Right lung (tissue), 5 donors: Measurements from ENCODE around the gene ELP4. TPM values are rescaled to one million over a fixed set of nuclear protein-coding genes. Genes with fewer than 3 reads are reported as not detected.

ENCODE experiments used
- DNase-seq, 2 donors: peaks; one replicate each; pipeline ENCODE4 v3.0.0-alpha.2; 2013
- polyA plus RNA-seq, 5 donors: library from polyadenylated mRNA; unstranded; fragments of 120-200 nt; gene quantifications; one replicate each; pipeline versions ENCODE4 v1.2.1 to v1.2.3, GENCODE V29; 2013; ENCODE audit warnings: inconsistent platforms in 1 of 5, low replicate concordance in 1 of 5; ENCODE audit not compliant: insufficient read length in 5 of 5, insufficient read depth in 1 of 5

ELP4 gene
- polyA plus RNA-seq, 5 donors, result 18.5 to 28.1 (median 25.5) TPM

DNA sequence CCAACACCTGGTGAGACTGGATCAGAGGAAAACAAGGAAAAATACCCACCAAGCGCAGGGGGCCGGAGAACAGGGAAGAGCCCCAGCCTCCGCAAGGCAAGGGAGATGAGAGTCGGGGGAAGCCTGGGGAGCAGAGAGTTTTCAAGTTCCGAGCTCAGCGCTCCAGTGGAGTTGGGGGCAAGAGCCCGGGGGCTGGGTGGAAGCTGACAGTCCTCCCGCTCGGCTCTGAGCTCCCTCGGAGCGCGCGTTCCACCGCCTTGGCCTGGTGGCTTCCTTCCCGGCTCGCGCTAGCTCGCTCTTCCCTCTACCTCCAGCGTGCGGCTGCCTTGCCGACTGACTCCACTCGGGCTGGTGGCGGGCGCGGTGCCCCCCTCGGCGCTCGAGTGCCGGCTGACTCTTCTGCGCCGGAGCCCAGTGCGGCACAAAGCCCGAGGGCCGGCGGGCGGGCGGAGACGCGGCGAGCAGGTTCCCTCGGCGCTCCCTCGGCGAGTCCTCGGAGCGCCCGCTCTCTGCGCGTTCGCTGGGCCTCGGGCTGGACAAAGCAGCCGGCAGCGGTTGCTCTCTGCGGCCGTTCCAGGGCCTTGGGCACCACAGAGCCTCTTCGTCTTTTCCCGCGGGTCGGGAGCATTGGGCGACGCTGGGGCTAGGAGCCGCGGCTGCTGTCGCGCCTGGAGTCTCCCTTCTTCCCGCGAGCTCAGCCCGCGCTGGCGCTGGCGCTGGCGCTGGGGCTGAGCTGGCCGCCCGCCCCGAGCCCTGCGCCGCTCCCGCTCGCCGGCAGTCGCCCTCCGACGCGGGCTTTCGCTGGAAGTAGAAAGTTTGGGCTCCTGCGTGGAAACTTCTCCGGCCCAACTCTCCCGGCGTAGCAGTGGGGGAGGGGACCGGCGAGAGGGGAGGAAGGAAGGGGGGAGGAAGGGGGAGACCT lies 300.6 kb downstream of the ELP4 start:
- peak in 1 of 2 donors; percentile 54 for DNase-seq

- no peak for DNase-seq
Measured at GRCh38 chr11:31810779-31811647, 301.4 kb downstream of the ELP4 start, which contains the start of gene PAX6. TSS of gene PAX6 (minus strand) at chr11:31811322. CDS start at chr11:31806411, 4,911 bp downstream.

GRCh38 chr11:31812383-31813381 lies 303.1 kb downstream of the ELP4 start:
- DNase-seq, result no peak

- no peak for DNase-seq
Measured at GRCh38 chr11:31813391-31814175, 304.0 kb downstream of the ELP4 start.

DNA sequence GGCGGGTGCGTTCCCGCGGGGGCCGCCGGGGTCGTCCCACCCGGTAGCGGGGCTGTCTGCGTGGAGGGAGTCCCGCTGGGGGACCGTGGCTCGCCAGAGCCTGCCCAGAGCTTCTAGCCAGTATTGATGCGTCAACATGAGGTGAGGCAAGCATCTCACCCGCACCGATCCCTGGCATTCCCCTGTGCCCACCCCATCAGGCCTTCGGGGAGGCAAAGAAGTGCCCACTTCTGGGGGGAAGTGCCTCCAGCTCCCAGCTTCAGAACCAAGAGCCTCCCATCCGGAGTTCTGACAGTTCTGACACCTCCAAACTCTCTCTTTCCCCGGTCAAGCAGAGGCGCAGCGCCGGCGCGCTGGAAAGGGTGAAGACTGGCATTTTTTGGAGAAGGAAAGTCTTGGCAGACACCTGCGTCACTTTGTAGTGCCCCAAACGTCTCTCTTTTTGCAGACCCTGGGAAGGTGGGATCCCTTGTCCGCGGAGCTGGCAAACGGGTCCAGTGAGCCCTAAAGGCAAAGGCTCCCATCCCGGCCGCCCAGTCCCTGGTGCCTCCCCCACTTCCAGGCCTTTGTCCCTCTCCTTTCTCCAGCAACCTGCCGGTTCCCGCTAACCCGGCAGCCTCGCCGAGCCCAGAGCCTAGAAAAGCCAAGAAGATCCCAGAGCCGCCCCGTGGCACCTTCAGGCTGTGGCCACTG lies 304.8 kb downstream of the ELP4 start:
- DNase-seq, result no peak

DNA sequence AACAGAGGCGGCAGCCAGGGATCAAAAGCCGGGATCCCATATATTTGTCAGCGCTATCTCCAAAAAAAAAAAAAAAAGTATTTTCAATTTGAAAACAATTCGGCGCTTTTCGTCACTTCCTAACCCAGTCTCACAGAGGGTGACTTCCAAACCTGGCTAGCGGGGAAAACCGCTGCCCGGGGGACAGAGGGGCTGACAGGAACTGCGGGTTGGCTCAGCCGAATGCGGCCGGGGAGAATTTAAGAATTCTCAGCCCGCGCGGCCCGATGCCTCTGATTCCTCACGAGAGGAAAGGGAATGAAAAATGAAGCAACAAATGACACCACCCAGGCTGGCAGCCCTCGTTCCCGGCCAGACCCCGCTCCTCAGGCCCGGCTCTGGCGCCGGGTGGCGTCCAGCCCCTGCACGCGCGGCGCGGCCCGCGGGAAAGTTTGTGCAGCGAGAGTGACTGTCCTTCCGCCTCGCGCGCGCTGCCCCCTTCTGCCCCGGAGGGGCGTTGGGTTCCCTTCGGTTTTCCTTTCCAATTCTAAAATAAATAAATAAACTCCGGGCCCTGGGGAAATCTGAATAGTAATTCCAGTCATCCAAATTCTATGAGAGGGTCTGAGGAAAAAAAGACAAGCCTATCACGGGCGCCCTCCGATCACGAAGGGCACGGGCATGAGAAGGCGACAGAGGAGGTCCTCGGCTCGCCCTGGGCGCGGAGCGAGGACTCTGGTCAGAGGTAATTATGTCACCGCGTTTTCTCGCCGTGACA lies 306.3 kb downstream of the ELP4 start:
- no peak for DNase-seq

DNA sequence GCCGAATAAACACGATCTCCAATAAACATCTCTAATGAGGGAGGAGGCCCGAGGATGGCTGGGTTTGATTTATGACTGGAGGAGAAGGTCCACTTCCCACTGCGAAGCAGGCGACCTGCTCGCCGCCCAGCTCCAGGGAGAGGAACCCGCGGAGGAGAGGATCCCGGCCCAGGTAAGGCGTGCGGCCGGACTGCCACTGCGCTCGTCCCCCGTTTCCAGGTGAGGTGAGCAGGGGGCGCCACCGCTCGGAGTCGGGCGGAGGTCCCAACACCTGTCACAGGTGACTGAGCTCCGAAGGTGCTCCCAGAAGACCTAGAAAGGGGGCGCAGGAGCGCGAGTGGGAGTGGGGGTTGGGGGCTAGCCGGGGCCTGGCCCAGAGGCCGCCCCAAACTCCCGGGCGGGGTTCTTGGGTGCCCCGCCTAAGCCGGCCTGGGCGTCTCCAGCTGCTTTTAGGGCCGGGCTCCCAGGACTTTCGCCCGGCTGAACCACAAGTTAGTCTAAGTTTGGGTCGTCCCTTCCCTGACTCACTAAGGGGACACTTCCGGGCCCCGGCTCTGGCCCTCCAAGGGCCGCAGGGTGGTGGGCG lies 307.0 kb downstream of the ELP4 start:
- no peak for DNase-seq

- DNase-seq, result no peak
Measured at GRCh38 chr11:31817054-31817620, 307.6 kb downstream of the ELP4 start.

GRCh38 chr11:31817621-31818424 lies 308.3 kb downstream of the ELP4 start:
- no peak for DNase-seq

DNA sequence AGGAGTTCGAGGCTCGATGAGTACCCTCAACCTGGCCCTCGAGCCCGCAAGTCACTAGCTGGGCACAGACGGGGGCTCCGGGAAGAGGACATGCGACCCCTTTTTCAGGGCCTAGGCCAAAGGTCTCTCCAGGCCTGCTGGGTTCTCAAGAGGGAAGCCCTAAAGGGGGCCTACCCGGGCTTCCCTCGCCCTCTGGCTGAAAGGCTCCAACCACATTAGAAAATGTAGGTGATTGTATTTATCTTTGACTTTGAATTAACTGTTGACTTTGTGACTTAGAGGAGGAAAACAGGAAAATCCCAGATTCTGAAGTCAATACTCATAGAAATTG lies 308.8 kb downstream of the ELP4 start:
- no peak for DNase-seq

GRCh38 chr11:31818874-31819331 lies 309.3 kb downstream of the ELP4 start:
- DNase-seq, result no peak

- no peak for DNase-seq
Measured at GRCh38 chr11:31819621-31820437, 310.3 kb downstream of the ELP4 start.

DNA sequence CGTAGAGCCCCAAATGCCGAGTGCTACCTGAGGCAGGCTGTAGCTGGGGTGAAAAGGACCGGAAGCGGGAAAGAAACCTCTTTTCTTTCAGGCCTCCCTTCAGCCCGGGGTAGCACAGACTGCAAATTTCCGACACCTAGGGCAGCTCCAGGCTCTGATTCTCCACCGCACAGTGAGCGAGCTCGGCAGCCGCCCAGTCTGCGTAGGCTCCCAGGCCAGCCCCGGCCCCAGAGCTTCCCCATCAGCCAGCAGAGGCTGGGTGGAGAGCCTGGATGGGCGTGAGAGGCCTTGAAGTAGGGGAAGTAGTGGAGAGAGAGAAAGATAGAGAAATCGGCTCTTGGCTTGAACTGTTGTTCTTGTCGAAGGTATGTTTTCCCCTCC lies 310.9 kb downstream of the ELP4 start:
- no peak for DNase-seq

DNA sequence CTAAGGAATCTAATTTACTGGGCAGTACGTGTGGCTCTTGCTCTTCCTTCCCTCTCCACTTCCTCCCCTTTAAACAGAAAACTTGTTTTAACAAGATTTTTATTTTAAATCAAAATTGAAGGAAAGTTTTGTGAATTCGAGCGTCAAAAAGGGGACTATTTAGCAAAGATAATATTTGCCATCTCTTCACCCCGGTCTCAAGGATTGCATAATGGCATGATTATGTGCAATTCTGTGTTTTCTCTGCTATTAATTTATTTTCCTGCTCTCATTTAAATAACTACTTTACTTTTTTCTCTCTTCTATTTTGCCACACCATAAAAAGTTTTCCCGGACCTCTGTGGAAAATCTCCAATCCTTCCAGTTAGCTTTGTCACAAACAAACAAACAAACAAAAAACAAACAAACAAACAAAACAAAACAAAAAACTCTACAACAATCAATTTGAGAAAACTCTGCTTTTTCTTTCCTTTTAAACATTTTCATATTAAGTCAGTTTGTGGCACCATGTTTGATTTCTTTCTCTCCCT lies 311.7 kb downstream of the ELP4 start:
- DNase-seq, result no peak

- no peak for DNase-seq
Measured at GRCh38 chr11:31821766-31822165, 312.2 kb downstream of the ELP4 start.
